ENCODE results near the gene GDPD5.

- TF ChIP-seq CTCF (conservative IDR thresholded peaks at IDR 0.05 in 1 of 2, IDR thresholded peaks at IDR 0.05 in 1 of 2; ENCODE audit: low read depth in 1 of 2, low read length in 2 of 2): no peak
- no peak for TF ChIP-seq EZH2 (IDR thresholded peaks at IDR 0.05; ENCODE audit: low read length, missing control alignments)
Observed at GRCh38 chr11:75402002-75402773, 123.6 kb downstream of the GDPD5 start.

Data from fibroblast of lung (primary cell).